B cell (primary cell): ENCODE measurements around the gene SGCA. TPM values are rescaled to one million over a fixed set of nuclear protein-coding genes. Genes with fewer than 3 reads are reported as not detected.

Experiments
- ATAC-seq: fragments of 200-7000 bp; cut with Tn5 transposase; one replicate; pipeline ENCODE4 v1.10.0; 2021; ENCODE audit warnings: low read depth, mild to moderate bottlenecking, moderate number of reproducible peaks, moderate library complexity
- CTCF ChIA-PET: fragments of 350-600 bp; sonication (Branson Sonifier 250); formaldehyde crosslinking; loops from one replicate; lab custom pipeline; 2021; ENCODE audit warnings: antibody characterized with exemption, inconsistent platforms; lab: Charles Lee
- POLR2A ChIA-PET: fragments of 350-600 bp; sonication (Branson Sonifier 250); formaldehyde crosslinking; loops from one replicate; lab custom pipeline; 2021; ENCODE audit warnings: antibody characterized with exemption; lab: Charles Lee
- DNase-seq: peaks from one replicate; pipeline ENCODE4 v3.0.0; 2013
- H2AFZ ChIP-seq: 2 replicates; pipeline ENCODE4 v1.6.1; 2012; ENCODE audit warnings: mild to moderate bottlenecking, low read depth, low read length; ENCODE audit not compliant: insufficient read depth, poor library complexity, severe bottlenecking
- H3K27ac ChIP-seq, 2 donors: 1 replicate in 1 of 2; 2 replicates in 1 of 2; pipeline ENCODE4 v1.5.1; 2012 to 2013; ENCODE audit warnings: low read length in 2 of 2, mild to moderate bottlenecking in 2 of 2, moderate library complexity in 1 of 2
- H3K27me3 ChIP-seq, 4 experiments: fragments of 200-600 bp in 1 of 4; sonication (generic) in 1 of 4; replicated peaks in 1 of 4; 1 replicate in 2 of 4; 2 replicates in 2 of 4; pipeline versions ENCODE4 v1.6.1 to v1.7.0; 2013 to 2016; ENCODE audit warnings: low read length in 3 of 4, mild to moderate bottlenecking in 2 of 4, mixed read lengths in 1 of 4, moderate library complexity in 1 of 4; ENCODE audit not compliant: insufficient read depth in 4 of 4, control insufficient read depth in 3 of 4; ENCODE audit errors: control extremely low read depth in 1 of 4
- H3K36me3 ChIP-seq, 2 experiments: replicated peaks in 1 of 2; 1 replicate in 1 of 2; 2 replicates in 1 of 2; pipeline versions ENCODE4 v1.6.1 to v1.7.1; 2013; ENCODE audit warnings: low read length in 1 of 2; ENCODE audit not compliant: insufficient read depth in 2 of 2, control insufficient read depth in 1 of 2; ENCODE audit errors: control extremely low read depth in 1 of 2, extremely low read depth in 1 of 2
- H3K4me1 ChIP-seq, 2 donors: fragments of 200-600 bp in 1 of 2; sonication (generic) in 1 of 2; 1 replicate in 1 of 2; 2 replicates in 1 of 2; pipeline versions ENCODE4 v1.5.1 to v1.6.1; 2013 to 2017; ENCODE audit warnings: low read length in 2 of 2; ENCODE audit not compliant: control insufficient read depth in 2 of 2, insufficient read depth in 2 of 2
- H3K4me2 ChIP-seq: replicated peaks from 2 replicates; pipeline ENCODE3; 2012; ENCODE audit warnings: mild to moderate bottlenecking, low read depth, low read length; ENCODE audit not compliant: poor library complexity, severe bottlenecking
- H3K4me3 ChIP-seq, 5 experiments: fragments of 200-600 bp in 1 of 5; sonication (generic) in 1 of 5; 1 replicate in 3 of 5; 2 replicates in 2 of 5; pipeline versions ENCODE4 v1.5.1 to v1.7.0; 2011 to 2016; ENCODE audit warnings: low read length in 4 of 5, mild to moderate bottlenecking in 4 of 5, low read depth in 2 of 5, control low read depth in 1 of 5, moderate library complexity in 1 of 5; ENCODE audit not compliant: insufficient read depth in 1 of 5; ENCODE audit errors: control extremely low read depth in 1 of 5, extremely low read depth in 1 of 5
- H3K79me2 ChIP-seq: fragments of 200-600 bp; sonication (generic); one replicate; pipeline ENCODE4 v1.6.0; 2016; ENCODE audit warnings: low read length; ENCODE audit not compliant: control insufficient read depth, insufficient read depth
- H3K9ac ChIP-seq: fragments of 200-600 bp; sonication (generic); 2 replicates; pipeline ENCODE4 v1.6.1; 2017; ENCODE audit warnings: mild to moderate bottlenecking, low read length, moderate library complexity
- H3K9me3 ChIP-seq, 3 donors: one replicate each; pipeline versions ENCODE4 v1.6.1 to v1.7.1; 2013; ENCODE audit warnings: low read length in 2 of 3; ENCODE audit not compliant: control insufficient read depth in 2 of 3, insufficient read depth in 1 of 3; ENCODE audit errors: control extremely low read depth in 1 of 3
- H4K20me1 ChIP-seq: 2 replicates; pipeline ENCODE4 v1.6.0; 2012; ENCODE audit warnings: mild to moderate bottlenecking, low read length; ENCODE audit not compliant: insufficient read depth, control insufficient read depth, poor library complexity, severe bottlenecking
- H3K27ac Mint-ChIP-seq: one replicate; pipeline ENCODE4 v1.8.0; 2021; ENCODE audit warnings: mixed read lengths
- H3K27me3 Mint-ChIP-seq: one replicate; pipeline ENCODE4 v1.8.0; 2021; ENCODE audit warnings: mixed read lengths
- H3K4me1 Mint-ChIP-seq: one replicate; pipeline ENCODE4 v1.8.0; 2021; ENCODE audit warnings: mixed read lengths
- H3K4me3 Mint-ChIP-seq: one replicate; pipeline ENCODE4 v1.8.0; 2021; ENCODE audit warnings: mixed read lengths
- H3K9me3 Mint-ChIP-seq: one replicate; pipeline ENCODE4 v1.8.0; 2022; ENCODE audit warnings: mixed read lengths; ENCODE audit not compliant: insufficient read depth
- CTCF ChIP-seq: fragments of 200-600 bp; IDR thresholded peaks from one replicate; pipeline ENCODE4 v1.8.0; 2022; ENCODE audit warnings: antibody characterized with exemption, mild to moderate bottlenecking
- EZH2 ChIP-seq: IDR thresholded peaks from 2 replicates; pipeline ENCODE4 v1.6.1; 2012; ENCODE audit warnings: borderline replicate concordance, low read depth, mild to moderate bottlenecking, moderate library complexity, low read length; ENCODE audit not compliant: insufficient read depth, poor library complexity, severe bottlenecking
- WGBS: methylation state at CpG from one replicate; pipeline ENCODE4 v1.1.5; 2013; ENCODE audit warnings: missing lambda C conversion rate; ENCODE audit not compliant: insufficient coverage; 5-methylcytosine and 5-hydroxymethylcytosine counted together
- intact Hi-C: fragments of 100-400 bp; cut with micrococcal nuclease; formaldehyde crosslinking; loops from one replicate; pipeline ENCODE4 v1.10.0; 2022
- polyA plus RNA-seq: library from polyadenylated mRNA; depleted of rRNA; stranded (reverse); fragments of >200 nt; gene quantifications from 2 replicates; pipeline ENCODE4 v1.2.3, GENCODE V29; 2012
- total RNA-seq, 2 donors: library from RNA; stranded (reverse); fragments of 120-200 nt in 1 of 2; gene quantifications; 1 replicate in 1 of 2; 2 replicates in 1 of 2; pipeline versions ENCODE4 v1.2.3 to v1.2.4, GENCODE V29; 2013 to 2022

The SGCA gene
- total and polyA plus RNA-seq, 2 donors (not counting 1 experiment from before 2014, with no cell fraction given), result 4.4 to 4.5 TPM

- DNase-seq, result peak; percentile 75
- Histone ChIP-seq H3K4me3 (peak overlapping the region; percentile 19 to 97 (median 82)), H3K27me3 (no peaks in the 10 kb centered on the region), H3K9me3 (no peaks in the 10 kb centered on the region), H3K36me3 (no peaks in the 10 kb centered on the region), H3K27ac (peak overlapping the region; percentile 35 to 38), H3K4me2 (peak overlapping the region; percentile 92), H2AFZ (peak overlapping the region; percentile 33), H4K20me1 (peaks cover 31% of the 10 kb centered on the region), H3K79me2 (peaks cover 38% of the 10 kb centered on the region), H3K9ac (peak overlapping the region; percentile 95), H3K4me1 (peaks cover 10 to 39% of the 10 kb centered on the region in 2 donors)
- no peaks in the 10 kb centered on the region for H3K27me3 Mint-ChIP-seq
- H3K4me3 Mint-ChIP-seq, result peak overlapping the region; percentile 95
- CTCF ChIA-PET, result interaction anchor here (0.5 to 4.2 kb wide), 13 partner anchors 9 to 411 kb away, joined by 3 to 65 read pairs (median 9); partner anchors contain the start of gene PDK2
- WGBS, result 5% methylated on average over 8 of the region's 12 CpGs
- peak overlapping the region; percentile 94 for H3K27ac Mint-ChIP-seq
- TF ChIP-seq CTCF (no peak), EZH2 (no peak)
- no peaks in the 10 kb centered on the region for H3K9me3 Mint-ChIP-seq
- ATAC-seq, result no peak
- peaks cover 29% of the 10 kb centered on the region for H3K4me1 Mint-ChIP-seq
- intact Hi-C loops, result loop anchor here (1.0 kb wide), 1 partner anchor 9 kb away; no protein-coding TSS in a partner anchor
- POLR2A ChIA-PET, result interaction anchor here (0.6 to 3.8 kb wide), 7 partner anchors 8 to 334 kb away, joined by 3 to 22 read pairs (median 6); partner anchors contain the start of gene PDK2
These were observed 13.8 kb upstream of the SGCA start for GRCh38 chr17:50151937-50152547.

- 83% methylated on average over 2 of the region's 7 CpGs for WGBS
- Mint-ChIP-seq H3K4me1 (peaks cover 22% of the 10 kb centered on the region), H3K27me3 (no peaks in the 10 kb centered on the region), H3K9me3 (no peaks in the 10 kb centered on the region), H3K27ac (peak overlapping the region; percentile 94), H3K4me3 (peak overlapping the region; percentile 95)
- TF ChIP-seq CTCF, result no peak
- no peak for TF ChIP-seq EZH2
- ChIA-PET CTCF (interaction anchor here (0.5 to 4.2 kb wide), 12 partner anchors 9 to 411 kb away, joined by 3 to 65 read pairs (median 8); partner anchors contain the start of gene PDK2), POLR2A (interaction anchor here (0.7 to 3.8 kb wide), 5 partner anchors 9 to 58 kb away, joined by 3 to 22 read pairs (median 6); partner anchors contain the start of gene PDK2)
- Histone ChIP-seq H3K27ac (peak overlapping the region; percentile 35 to 38), H3K4me2 (peak overlapping the region; percentile 92), H2AFZ (no peak overlapping the region), H4K20me1 (peaks cover 24% of the 10 kb centered on the region), H3K27me3 (no peaks in the 10 kb centered on the region), H3K9ac (no peak overlapping the region), H3K79me2 (peaks cover 31% of the 10 kb centered on the region), H3K4me1 (peaks cover 9 to 32% of the 10 kb centered on the region in 2 donors), H3K4me3 (peak overlapping the region in 2 of 5 experiments; percentile 85 to 97), H3K36me3 (no peaks in the 10 kb centered on the region), H3K9me3 (no peaks in the 10 kb centered on the region)
- intact Hi-C loops, result no loop called here
- DNase-seq (no peak), ATAC-seq (no peak)
These were observed 13.1 kb upstream of the SGCA start for GRCh38 chr17:50152736-50153135.
